Chondrocyte (in vitro differentiated cells): ENCODE data around the gene ARHGEF11. TPM values are rescaled to one million over a fixed set of nuclear protein-coding genes. Genes with fewer than 3 reads are reported as not detected.

Source experiments
- DNase-seq: peaks from one replicate; pipeline ENCODE4 v3.0.0; 2021; ENCODE audit warnings: mixed read lengths, low spot score
- H3K27ac Mint-ChIP-seq: one replicate; pipeline ENCODE4 v1.8.0; 2021; ENCODE audit warnings: mild to moderate bottlenecking, moderate library complexity, mixed read lengths; ENCODE audit not compliant: unreplicated experiment
- H3K27me3 Mint-ChIP-seq: 2 replicates; pipeline ENCODE4 v1.8.0; 2021; ENCODE audit warnings: low read depth, mixed read lengths
- H3K36me3 Mint-ChIP-seq: 2 replicates; pipeline ENCODE4 v1.8.0; 2021; ENCODE audit warnings: low read depth, mixed read lengths
- H3K4me1 Mint-ChIP-seq: 2 replicates; pipeline ENCODE4 v1.8.0; 2021; ENCODE audit warnings: low read depth, mild to moderate bottlenecking, mixed read lengths
- H3K4me3 Mint-ChIP-seq: one replicate; pipeline ENCODE4 v1.8.0; 2021; ENCODE audit warnings: mild to moderate bottlenecking, moderate library complexity, mixed read lengths; ENCODE audit not compliant: unreplicated experiment
- H3K9me3 Mint-ChIP-seq: 2 replicates; pipeline ENCODE4 v1.8.0; 2021; ENCODE audit warnings: low read depth, mixed read lengths
- CTCF ChIP-seq: fragments of 200-600 bp; sonication (generic); IDR thresholded peaks from 2 replicates; pipeline ENCODE4 v1.5.0; 2021; ENCODE audit warnings: antibody characterized with exemption, mild to moderate bottlenecking, moderate library complexity
- total RNA-seq: library from RNA; stranded (reverse); gene quantifications from 3 replicates; pipeline ENCODE4 v1.2.1, GENCODE V29; 2021

Gene ARHGEF11
- total RNA-seq, 1 donor from 2014 or later, result 34.8 TPM

- Mint-ChIP-seq H3K27ac (no peak overlapping the region), H3K9me3 (no peaks in the 10 kb centered on the region), H3K27me3 (no peaks in the 10 kb centered on the region), H3K36me3 (peaks cover 1% of the 10 kb centered on the region), H3K4me1 (peaks cover 5% of the 10 kb centered on the region), H3K4me3 (no peak overlapping the region)
- peak; percentile 88 for DNase-seq
- TF ChIP-seq CTCF, result no peak
Measured at GRCh38 chr1:156908541-156908940, 137.0 kb downstream of the ARHGEF11 start.

- no peak overlapping the region for H3K4me3 Mint-ChIP-seq
- TF ChIP-seq CTCF, result no peak
- peaks cover 18% of the 10 kb centered on the region for H3K4me1 Mint-ChIP-seq
- peaks cover 2% of the 10 kb centered on the region for H3K27me3 Mint-ChIP-seq
- peak; percentile 82 for DNase-seq
- peaks cover 1% of the 10 kb centered on the region for H3K36me3 Mint-ChIP-seq
- no peak overlapping the region for H3K27ac Mint-ChIP-seq
- no peaks in the 10 kb centered on the region for H3K9me3 Mint-ChIP-seq
Measured at GRCh38 chr1:156906206-156906906, 139.2 kb downstream of the ARHGEF11 start.

- peaks cover 2% of the 10 kb centered on the region for H3K27me3 Mint-ChIP-seq
Measured at GRCh38 chr1:156905651-156906050, 139.9 kb downstream of the ARHGEF11 start.

GRCh38 chr1:156905176-156905575 lies 140.4 kb downstream of the ARHGEF11 start:
- DNase-seq, result peak; percentile 77
- Mint-ChIP-seq H3K4me1 (peaks cover 18% of the 10 kb centered on the region), H3K4me3 (no peak overlapping the region), H3K27ac (no peak overlapping the region), H3K9me3 (no peaks in the 10 kb centered on the region), H3K36me3 (peaks cover 1% of the 10 kb centered on the region), H3K27me3 (peaks cover 2% of the 10 kb centered on the region)
- TF ChIP-seq CTCF, result no peak

More at GRCh38 chr1:156905651-156906050, 139.9 kb downstream of the ARHGEF11 start:
- Mint-ChIP-seq H3K9me3 (no peaks in the 10 kb centered on the region), H3K4me3 (no peak overlapping the region), H3K27ac (peak overlapping the region; percentile 24), H3K4me1 (peaks cover 18% of the 10 kb centered on the region), H3K36me3 (peaks cover 1% of the 10 kb centered on the region)
- no peak for TF ChIP-seq CTCF
- DNase-seq, result peak; percentile 39

- Mint-ChIP-seq H3K36me3 (peaks cover 1% of the 10 kb centered on the region), H3K27ac (no peak overlapping the region), H3K27me3 (peaks cover 2% of the 10 kb centered on the region), H3K4me3 (no peak overlapping the region), H3K4me1 (peaks cover 18% of the 10 kb centered on the region), H3K9me3 (no peaks in the 10 kb centered on the region)
- TF ChIP-seq CTCF, result no peak
- peak; percentile 62 for DNase-seq
Measured at GRCh38 chr1:156904187-156904959, 141.2 kb downstream of the ARHGEF11 start.
